ENCODE results near the gene ERG28.

GRCh38 chr14:75604979-75605851, 55.5 kb downstream of the ERG28 start:
- TF ChIP-seq POLR2A (IDR thresholded peaks at IDR 0.05), result no peak
- TF ChIP-seq, protein P1, sequence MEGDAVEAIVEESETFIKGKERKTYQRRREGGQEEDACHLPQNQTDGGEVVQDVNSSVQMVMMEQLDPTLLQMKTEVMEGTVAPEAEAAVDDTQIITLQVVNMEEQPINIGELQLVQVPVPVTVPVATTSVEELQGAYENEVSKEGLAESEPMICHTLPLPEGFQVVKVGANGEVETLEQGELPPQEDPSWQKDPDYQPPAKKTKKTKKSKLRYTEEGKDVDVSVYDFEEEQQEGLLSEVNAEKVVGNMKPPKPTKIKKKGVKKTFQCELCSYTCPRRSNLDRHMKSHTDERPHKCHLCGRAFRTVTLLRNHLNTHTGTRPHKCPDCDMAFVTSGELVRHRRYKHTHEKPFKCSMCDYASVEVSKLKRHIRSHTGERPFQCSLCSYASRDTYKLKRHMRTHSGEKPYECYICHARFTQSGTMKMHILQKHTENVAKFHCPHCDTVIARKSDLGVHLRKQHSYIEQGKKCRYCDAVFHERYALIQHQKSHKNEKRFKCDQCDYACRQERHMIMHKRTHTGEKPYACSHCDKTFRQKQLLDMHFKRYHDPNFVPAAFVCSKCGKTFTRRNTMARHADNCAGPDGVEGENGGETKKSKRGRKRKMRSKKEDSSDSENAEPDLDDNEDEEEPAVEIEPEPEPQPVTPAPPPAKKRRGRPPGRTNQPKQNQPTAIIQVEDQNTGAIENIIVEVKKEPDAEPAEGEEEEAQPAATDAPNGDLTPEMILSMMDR (IDR thresholded peaks at IDR 0.05), result no peak

Data from uterus (tissue), 2 donors.